GM21825 (cell line): Measurements from ENCODE around the gene SLC25A26.

ENCODE experiments used
- ATAC-seq: cut with Tn5 transposase; IDR thresholded peaks from one replicate; pipeline ENCODE4 v1.9.1; 2021; ENCODE audit warnings: mild to moderate bottlenecking, moderate library complexity; ENCODE audit not compliant: unreplicated experiment

The SLC25A26 gene

GRCh38 chr3:66427352-66427751 is 206.6 kb downstream of the SLC25A26 start:
- no peak for ATAC-seq

GRCh38 chr3:66427951-66428474 is 207.2 kb downstream of the SLC25A26 start:
- no peak for ATAC-seq
